ENCODE measurements around the gene NPAS2. TPM values are rescaled to one million over a fixed set of nuclear protein-coding genes. Genes with fewer than 3 reads are reported as not detected.

Gene NPAS2
- total and polyA plus RNA-seq, 2 of the 8 experiments (the other 6 are each of a cell fraction or from before 2014, with no cell fraction given): 1.8 to 1.9 TPM

DNA sequence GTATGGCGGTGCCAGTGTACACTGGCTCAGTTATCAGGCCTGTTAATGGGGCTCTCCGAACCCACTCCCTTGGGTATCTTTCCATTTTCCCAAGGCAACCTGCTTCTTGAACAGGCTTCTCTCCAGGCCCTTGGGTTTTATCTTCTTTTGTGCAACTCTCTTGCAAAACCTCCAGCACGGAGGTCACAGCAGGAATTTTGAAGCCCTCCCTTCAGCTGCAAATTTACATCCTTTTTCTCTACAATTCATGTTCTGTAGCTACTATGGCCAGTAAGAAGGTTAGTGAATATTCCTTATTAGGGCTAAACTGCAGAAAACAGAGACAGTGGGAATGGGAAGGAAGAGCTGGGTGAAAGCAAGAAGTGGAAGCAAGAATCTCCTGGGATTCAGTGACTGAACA is 10.4 kb upstream of the NPAS2 start:
- Histone ChIP-seq H4K20me1 (replicated peaks in 1 of 2; ENCODE audit: control insufficient read depth in 1 of 2, insufficient read depth in 2 of 2, low read length in 2 of 2) (no peaks in the 10 kb centered on the region), H2BK5ac (ENCODE audit: low read depth, low read length) (no peak overlapping the region), H3K14ac (ENCODE audit: insufficient read length) (no peak overlapping the region), H3K9ac (replicated peaks in 1 of 4; ENCODE audit: extremely low read depth in 1 of 4, low read depth in 3 of 4, low read length in 3 of 4) (no peak overlapping the region), H3K4me1 (replicated peaks in 1 of 4; ENCODE audit: control insufficient read depth in 3 of 4, insufficient read depth in 4 of 4, low read length in 3 of 4) (peaks cover 0 to 10% (median 3%) of the 10 kb centered on the region in 4 experiments; a peak in 6 of 7 replicates), H2BK20ac (ENCODE audit: low read length) (no peak overlapping the region), H3K56ac (replicated peaks; ENCODE audit: insufficient read length, low read depth, low read length) (no peak overlapping the region), H3K18ac (ENCODE audit: extremely low read depth, low read length) (no peak overlapping the region), H3K4me3 (ENCODE audit: extremely low read depth in 1 of 4, insufficient read depth in 2 of 4, low read depth in 3 of 4, low read length in 4 of 4) (no peak overlapping the region), H4K91ac (replicated peaks; ENCODE audit: insufficient read length, low read length) (no peak overlapping the region), H3K79me2 (ENCODE audit: control insufficient read depth in 1 of 2, insufficient read depth in 2 of 2, low read length in 2 of 2) (no peaks in the 10 kb centered on the region), H2BK15ac (ENCODE audit: low read length) (no peak overlapping the region), H3K27me3 (replicated peaks in 1 of 4; ENCODE audit: control insufficient read depth in 3 of 4, extremely low read depth in 1 of 4, insufficient read depth in 3 of 4, low read length in 3 of 4) (0 out of 7 replicates have a peak, but pooled peaks cover 0 to 2% (median 0%) of the 10 kb centered on the region in 4 experiments), H2BK12ac (ENCODE audit: low read depth, low read length) (no peak overlapping the region), H3K27ac (ENCODE audit: low read depth, low read length) (no peak overlapping the region), H3K9me3 (ENCODE audit: insufficient read depth in 2 of 2, low read depth in 1 of 2, low read length in 1 of 2) (no peaks in the 10 kb centered on the region), H3K4me2 (ENCODE audit: insufficient read depth in 1 of 2, low read depth in 2 of 2, low read length in 2 of 2) (peak overlapping the region; percentile 26 to 43; a peak in 2 of 4 replicates), H3K23ac (ENCODE audit: insufficient read length) (no peak overlapping the region), H2AFZ (ENCODE audit: low read length) (peak overlapping the region; percentile 73; the same call in 1 of the 2 replicates), H3K79me1 (ENCODE audit: low read depth, low read length) (no peaks in the 10 kb centered on the region), H3K4ac (replicated peaks; ENCODE audit: insufficient read length, low read depth, low read length) (no peak overlapping the region), H4K8ac (ENCODE audit: extremely low read depth, insufficient read depth, low read length) (0 out of 2 replicates have a peak overlapping the region, but pooled peaks have one; percentile 12), H3K23me2 (ENCODE audit: low read depth, low read length) (no peaks in the 10 kb centered on the region), H4K5ac (ENCODE audit: insufficient read length, low read depth, low read length) (no peak overlapping the region), H2BK120ac (replicated peaks; ENCODE audit: low read depth, low read length) (no peak overlapping the region), H2AK5ac (ENCODE audit: low read depth, low read length) (no peak overlapping the region), H3K36me3 (ENCODE audit: control insufficient read depth in 2 of 4, insufficient read depth in 4 of 4, low read length in 3 of 4) (no peaks in the 10 kb centered on the region)
- ChIA-PET CTCF (ENCODE audit: partially characterized antibody) (interaction anchor here (0.9 to 1.3 kb wide), 2 partner anchors 14 to 120 kb away, joined by 3 to 5 read pairs; no protein-coding TSS in a partner anchor), POLR2A (ENCODE audit: partially characterized antibody) (interaction anchor here (0.9 kb wide), 1 partner anchor 9 kb away, joined by 3 read pairs; no protein-coding TSS in a partner anchor)
- FAIRE-seq: no peak
- WGBS, 2 experiments (ENCODE audit: extremely low coverage in 1 of 2, insufficient coverage in 1 of 2, insufficient read length in 1 of 2, insufficient replicate concordance in 2 of 2, low coverage in 1 of 2, low lambda C conversion rate in 2 of 2, missing lambda C conversion rate in 1 of 2): 57% methylated on average over 3 of the region's 3 CpGs; no CpG with 5 or more reads in 1 of the 2 experiments
- no peak for TF ChIP-seq RBBP5 (IDR thresholded peaks at IDR 0.05; ENCODE audit: borderline replicate concordance, low read depth, low read length)
- TF ChIP-seq, protein P1, sequence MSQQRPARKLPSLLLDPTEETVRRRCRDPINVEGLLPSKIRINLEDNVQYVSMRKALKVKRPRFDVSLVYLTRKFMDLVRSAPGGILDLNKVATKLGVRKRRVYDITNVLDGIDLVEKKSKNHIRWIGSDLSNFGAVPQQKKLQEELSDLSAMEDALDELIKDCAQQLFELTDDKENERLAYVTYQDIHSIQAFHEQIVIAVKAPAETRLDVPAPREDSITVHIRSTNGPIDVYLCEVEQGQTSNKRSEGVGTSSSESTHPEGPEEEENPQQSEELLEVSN (IDR thresholded peaks at IDR 0.05): 0 out of 2 replicates have a peak, but pooled peaks have one; percentile 1
- no peak for DNase-seq (ENCODE audit: low read depth in 1 of 2, low spot score in 2 of 2)

Measured in H1 (cell line).